ENCODE measurements around the gene CDK13. TPM values are rescaled to one million over a fixed set of nuclear protein-coding genes. Genes with fewer than 3 reads are reported as not detected.

The CDK13 gene
- total RNA-seq, 1 experiment from 2014 or later, result 39.2 TPM

DNA sequence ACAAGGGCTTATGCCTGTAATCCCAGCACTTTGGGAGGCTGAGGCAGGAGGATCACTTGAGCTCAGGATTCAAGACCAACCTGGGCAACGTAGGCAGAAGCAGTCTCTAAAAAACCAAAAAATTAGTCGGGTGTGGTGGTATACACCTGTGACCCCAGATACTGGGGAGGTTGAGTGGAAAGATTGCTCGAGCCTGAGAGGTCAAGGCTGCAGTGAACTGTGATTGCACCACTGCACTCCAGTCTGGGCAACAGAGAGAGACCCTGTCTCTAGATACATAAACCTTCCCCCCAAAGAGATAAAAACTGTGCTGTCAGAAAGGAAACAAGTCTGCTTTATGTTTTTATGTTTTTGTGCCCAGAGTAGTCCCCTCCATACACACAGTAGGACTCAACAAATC, 27.5 kb upstream of the CDK13 start:
- ChIA-PET POLR2A (no interaction called here), CTCF (interaction anchor here (1.5 to 3.6 kb wide), 2 partner anchors 26 to 130 kb away, joined by 3 to 21 read pairs; no protein-coding TSS in a partner anchor)
- TF ChIP-seq, protein P1, sequence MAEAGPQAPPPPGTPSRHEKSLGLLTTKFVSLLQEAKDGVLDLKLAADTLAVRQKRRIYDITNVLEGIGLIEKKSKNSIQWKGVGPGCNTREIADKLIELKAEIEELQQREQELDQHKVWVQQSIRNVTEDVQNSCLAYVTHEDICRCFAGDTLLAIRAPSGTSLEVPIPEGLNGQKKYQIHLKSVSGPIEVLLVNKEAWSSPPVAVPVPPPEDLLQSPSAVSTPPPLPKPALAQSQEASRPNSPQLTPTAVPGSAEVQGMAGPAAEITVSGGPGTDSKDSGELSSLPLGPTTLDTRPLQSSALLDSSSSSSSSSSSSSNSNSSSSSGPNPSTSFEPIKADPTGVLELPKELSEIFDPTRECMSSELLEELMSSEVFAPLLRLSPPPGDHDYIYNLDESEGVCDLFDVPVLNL (CRISPR knock-in tag; IDR thresholded peaks at IDR 0.05; ENCODE audit: borderline replicate concordance, low read depth), result no peak
- TF ChIP-seq ZNF416 (CRISPR knock-in tag; IDR thresholded peaks at IDR 0.05), result no peak
- TF ChIP-seq, protein P2, sequence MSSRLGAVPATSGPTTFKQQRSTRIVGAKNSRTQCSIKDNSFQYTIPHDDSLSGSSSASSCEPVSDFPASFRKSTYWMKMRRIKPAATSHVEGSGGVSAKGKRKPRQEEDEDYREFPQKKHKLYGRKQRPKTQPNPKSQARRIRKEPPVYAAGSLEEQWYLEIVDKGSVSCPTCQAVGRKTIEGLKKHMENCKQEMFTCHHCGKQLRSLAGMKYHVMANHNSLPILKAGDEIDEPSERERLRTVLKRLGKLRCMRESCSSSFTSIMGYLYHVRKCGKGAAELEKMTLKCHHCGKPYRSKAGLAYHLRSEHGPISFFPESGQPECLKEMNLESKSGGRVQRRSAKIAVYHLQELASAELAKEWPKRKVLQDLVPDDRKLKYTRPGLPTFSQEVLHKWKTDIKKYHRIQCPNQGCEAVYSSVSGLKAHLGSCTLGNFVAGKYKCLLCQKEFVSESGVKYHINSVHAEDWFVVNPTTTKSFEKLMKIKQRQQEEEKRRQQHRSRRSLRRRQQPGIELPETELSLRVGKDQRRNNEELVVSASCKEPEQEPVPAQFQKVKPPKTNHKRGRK (CRISPR knock-in tag; IDR thresholded peaks at IDR 0.05; ENCODE audit: borderline replicate concordance), result no peak
- TF ChIP-seq ATF2 (CRISPR knock-in tag; IDR thresholded peaks at IDR 0.05; ENCODE audit: borderline replicate concordance, low read depth), result no peak
- TF ChIP-seq GABPB1 (CRISPR knock-in tag; IDR thresholded peaks at IDR 0.05), result no peak
- no peak for TF ChIP-seq ARID4B (CRISPR knock-in tag; IDR thresholded peaks at IDR 0.05; ENCODE audit: borderline replicate concordance)
- TF ChIP-seq KAT7 (CRISPR knock-in tag; IDR thresholded peaks at IDR 0.05; ENCODE audit: borderline replicate concordance), result no peak
- no peak for TF ChIP-seq NR2C2 (CRISPR knock-in tag; IDR thresholded peaks at IDR 0.05)
- TF ChIP-seq IRF2 (CRISPR knock-in tag; IDR thresholded peaks at IDR 0.05; ENCODE audit: borderline replicate concordance, low read depth), result no peak
- TF ChIP-seq, protein P3, sequence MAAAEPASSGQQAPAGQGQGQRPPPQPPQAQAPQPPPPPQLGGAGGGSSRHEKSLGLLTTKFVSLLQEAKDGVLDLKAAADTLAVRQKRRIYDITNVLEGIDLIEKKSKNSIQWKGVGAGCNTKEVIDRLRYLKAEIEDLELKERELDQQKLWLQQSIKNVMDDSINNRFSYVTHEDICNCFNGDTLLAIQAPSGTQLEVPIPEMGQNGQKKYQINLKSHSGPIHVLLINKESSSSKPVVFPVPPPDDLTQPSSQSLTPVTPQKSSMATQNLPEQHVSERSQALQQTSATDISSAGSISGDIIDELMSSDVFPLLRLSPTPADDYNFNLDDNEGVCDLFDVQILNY (CRISPR knock-in tag; IDR thresholded peaks at IDR 0.05), result no peak
- no peak overlapping the region for H3K27ac Mint-ChIP-seq
- H3K36me3 Mint-ChIP-seq, result no peaks in the 10 kb centered on the region
- DNase-seq (ENCODE audit: low spot score) (no peak), ATAC-seq (no peak)
- no peaks in the 10 kb centered on the region for H3K9me3 Mint-ChIP-seq
- H3K27me3 Mint-ChIP-seq (ENCODE audit: low read depth), result no peaks in the 10 kb centered on the region
- H3K4me3 Mint-ChIP-seq, result no peak overlapping the region
- H3K4me1 Mint-ChIP-seq, result peaks cover 9% of the 10 kb centered on the region

- ChIA-PET POLR2A (no interaction called here), CTCF (interaction anchor here (1.5 to 3.6 kb wide), 2 partner anchors 27 to 129 kb away, joined by 3 to 21 read pairs; no protein-coding TSS in a partner anchor)
- Mint-ChIP-seq H3K27me3 (ENCODE audit: low read depth) (no peaks in the 10 kb centered on the region), H3K36me3 (no peaks in the 10 kb centered on the region), H3K4me3 (no peak overlapping the region), H3K9me3 (no peaks in the 10 kb centered on the region), H3K27ac (no peak overlapping the region), H3K4me1 (peaks cover 9% of the 10 kb centered on the region)
- ATAC-seq, result no peak
- no peak for DNase-seq (ENCODE audit: low spot score)
- TF ChIP-seq PRRX2 (CRISPR knock-in tag; IDR thresholded peaks at IDR 0.05), result no peak
- TF ChIP-seq MXD4 (CRISPR knock-in tag; IDR thresholded peaks at IDR 0.05; ENCODE audit: borderline replicate concordance), result no peak
- no peak for TF ChIP-seq PRDM15 (CRISPR knock-in tag; IDR thresholded peaks at IDR 0.05)
- TF ChIP-seq TCF7 (CRISPR knock-in tag; IDR thresholded peaks at IDR 0.05; ENCODE audit: low read depth), result no peak
- TF ChIP-seq NFYB (CRISPR knock-in tag; conservative IDR thresholded peaks at IDR 0.05; ENCODE audit: low read depth), result no peak
- no peak for TF ChIP-seq CREM (CRISPR knock-in tag; IDR thresholded peaks at IDR 0.05)
- TF ChIP-seq AR (CRISPR knock-in tag; IDR thresholded peaks at IDR 0.05), result no peak
- TF ChIP-seq ZNF219 (CRISPR knock-in tag; IDR thresholded peaks at IDR 0.05; ENCODE audit: borderline replicate concordance), result no peak
Observed at GRCh38 chr7:39923091-39923490, 27.0 kb upstream of the CDK13 start.

Data from WTC11 (cell line).